ENCODE results near the gene TIMM44.

- TF ChIP-seq GATA3 (IDR thresholded peaks at IDR 0.05; ENCODE audit: low read depth, low read length) (no peak), GATA2 (IDR thresholded peaks at IDR 0.05; ENCODE audit: low read depth, low read length) (no peak)
Observed at GRCh38 chr19:7895565-7895964, 47.9 kb downstream of the TIMM44 start.

Data from SH-SY5Y (cell line).